ENCODE data around the gene SUMO3.

The SUMO3 gene

GRCh38 chr21:44817914-44818639, at the start of gene SUMO3:
Gene SUMO3, minus strand, starts transcription at chr21:44818062. Its CDS starts 94 bp downstream, at chr21:44817968.
- peak; percentile 72 to 73 for DNase-seq (ENCODE audit: low read depth in 2 of 2)

- no peak for DNase-seq (ENCODE audit: low read depth in 2 of 2)
Measured at GRCh38 chr21:44867464-44867863, 49.6 kb upstream of the SUMO3 start.

GRCh38 chr21:44866780-44867179, 48.9 kb upstream of the SUMO3 start:
- no peak for DNase-seq (ENCODE audit: low read depth in 2 of 2)

GRCh38 chr21:44865561-44866280, 47.9 kb upstream of the SUMO3 start:
- no peak for DNase-seq (ENCODE audit: low read depth in 2 of 2)

GRCh38 chr21:44862869-44863685, 45.2 kb upstream of the SUMO3 start:
- DNase-seq (ENCODE audit: low read depth in 2 of 2), result no peak

GRCh38 chr21:44858791-44859190, 40.9 kb upstream of the SUMO3 start:
- DNase-seq (ENCODE audit: low read depth in 2 of 2), result no peak

GRCh38 chr21:44858291-44858690, 40.4 kb upstream of the SUMO3 start:
- DNase-seq (ENCODE audit: low read depth in 2 of 2), result no peak

- no peak for DNase-seq (ENCODE audit: low read depth in 2 of 2)
Measured at GRCh38 chr21:44857127-44857892, 39.4 kb upstream of the SUMO3 start.

- DNase-seq (ENCODE audit: low read depth in 2 of 2), result no peak
Measured at GRCh38 chr21:44856131-44856530, 38.3 kb upstream of the SUMO3 start.

- no peak for DNase-seq (ENCODE audit: low read depth in 2 of 2)
Measured at GRCh38 chr21:44855572-44855971, 37.7 kb upstream of the SUMO3 start.

GRCh38 chr21:44854664-44855446, 37.0 kb upstream of the SUMO3 start:
- no peak for DNase-seq (ENCODE audit: low read depth in 2 of 2)

GRCh38 chr21:44854391-44854663, 36.5 kb upstream of the SUMO3 start:
- DNase-seq (ENCODE audit: low read depth in 2 of 2), result no peak

- DNase-seq (ENCODE audit: low read depth in 2 of 2), result no peak
Measured at GRCh38 chr21:44853601-44854390, 35.9 kb upstream of the SUMO3 start.

- no peak for DNase-seq (ENCODE audit: low read depth in 2 of 2)
Measured at GRCh38 chr21:44850905-44851657, 33.2 kb upstream of the SUMO3 start.

GRCh38 chr21:44850208-44850800, 32.4 kb upstream of the SUMO3 start:
- no peak for DNase-seq (ENCODE audit: low read depth in 2 of 2)

- DNase-seq (ENCODE audit: low read depth in 2 of 2), result no peak
Measured at GRCh38 chr21:44849616-44850130, 31.8 kb upstream of the SUMO3 start.

GRCh38 chr21:44848821-44849521, 31.1 kb upstream of the SUMO3 start:
- DNase-seq (ENCODE audit: low read depth in 2 of 2), result no peak
